ENCODE data around the gene DNASE1L2.

DNA sequence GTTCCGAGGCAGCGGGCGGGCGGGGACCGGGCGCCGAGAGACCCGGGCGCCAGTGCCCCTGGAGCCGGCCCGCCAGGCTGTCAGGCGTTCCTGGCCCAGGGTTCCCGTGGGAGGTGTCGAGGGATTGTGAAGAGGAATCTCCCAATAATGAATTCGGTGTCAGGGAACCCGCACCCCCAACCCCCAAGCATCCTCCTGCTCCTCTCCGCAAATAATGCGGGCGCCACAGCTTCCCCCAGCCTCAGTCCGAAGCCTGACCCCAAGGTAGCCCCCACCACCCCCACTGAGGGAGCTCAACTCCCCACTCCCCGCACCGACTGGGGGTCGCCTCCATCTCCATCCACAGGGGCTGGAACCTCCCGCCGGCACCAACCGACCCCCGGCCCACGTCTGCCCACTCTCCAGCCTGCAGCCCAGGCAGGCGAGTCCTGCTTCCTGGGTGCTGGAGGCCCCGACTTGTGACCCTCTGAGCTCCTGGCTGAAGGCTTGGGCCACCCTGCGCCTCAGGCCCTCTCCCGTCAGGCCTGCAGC lies 39.2 kb upstream of the DNASE1L2 start:
- TF ChIP-seq, protein P1, sequence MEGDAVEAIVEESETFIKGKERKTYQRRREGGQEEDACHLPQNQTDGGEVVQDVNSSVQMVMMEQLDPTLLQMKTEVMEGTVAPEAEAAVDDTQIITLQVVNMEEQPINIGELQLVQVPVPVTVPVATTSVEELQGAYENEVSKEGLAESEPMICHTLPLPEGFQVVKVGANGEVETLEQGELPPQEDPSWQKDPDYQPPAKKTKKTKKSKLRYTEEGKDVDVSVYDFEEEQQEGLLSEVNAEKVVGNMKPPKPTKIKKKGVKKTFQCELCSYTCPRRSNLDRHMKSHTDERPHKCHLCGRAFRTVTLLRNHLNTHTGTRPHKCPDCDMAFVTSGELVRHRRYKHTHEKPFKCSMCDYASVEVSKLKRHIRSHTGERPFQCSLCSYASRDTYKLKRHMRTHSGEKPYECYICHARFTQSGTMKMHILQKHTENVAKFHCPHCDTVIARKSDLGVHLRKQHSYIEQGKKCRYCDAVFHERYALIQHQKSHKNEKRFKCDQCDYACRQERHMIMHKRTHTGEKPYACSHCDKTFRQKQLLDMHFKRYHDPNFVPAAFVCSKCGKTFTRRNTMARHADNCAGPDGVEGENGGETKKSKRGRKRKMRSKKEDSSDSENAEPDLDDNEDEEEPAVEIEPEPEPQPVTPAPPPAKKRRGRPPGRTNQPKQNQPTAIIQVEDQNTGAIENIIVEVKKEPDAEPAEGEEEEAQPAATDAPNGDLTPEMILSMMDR (tag by site-specific recombination; IDR thresholded peaks at IDR 0.05): no peak
- TF ChIP-seq IKZF3 (tag by site-specific recombination; IDR thresholded peaks at IDR 0.05): no peak
- no peak for TF ChIP-seq ZBTB20 (tag by site-specific recombination; IDR thresholded peaks at IDR 0.05)
- no peak for TF ChIP-seq ZNF335 (tag by site-specific recombination; conservative IDR thresholded peaks at IDR 0.05)
- no peak for TF ChIP-seq KLF10 (tag by site-specific recombination; IDR thresholded peaks at IDR 0.05)
- TF ChIP-seq, protein P2, sequence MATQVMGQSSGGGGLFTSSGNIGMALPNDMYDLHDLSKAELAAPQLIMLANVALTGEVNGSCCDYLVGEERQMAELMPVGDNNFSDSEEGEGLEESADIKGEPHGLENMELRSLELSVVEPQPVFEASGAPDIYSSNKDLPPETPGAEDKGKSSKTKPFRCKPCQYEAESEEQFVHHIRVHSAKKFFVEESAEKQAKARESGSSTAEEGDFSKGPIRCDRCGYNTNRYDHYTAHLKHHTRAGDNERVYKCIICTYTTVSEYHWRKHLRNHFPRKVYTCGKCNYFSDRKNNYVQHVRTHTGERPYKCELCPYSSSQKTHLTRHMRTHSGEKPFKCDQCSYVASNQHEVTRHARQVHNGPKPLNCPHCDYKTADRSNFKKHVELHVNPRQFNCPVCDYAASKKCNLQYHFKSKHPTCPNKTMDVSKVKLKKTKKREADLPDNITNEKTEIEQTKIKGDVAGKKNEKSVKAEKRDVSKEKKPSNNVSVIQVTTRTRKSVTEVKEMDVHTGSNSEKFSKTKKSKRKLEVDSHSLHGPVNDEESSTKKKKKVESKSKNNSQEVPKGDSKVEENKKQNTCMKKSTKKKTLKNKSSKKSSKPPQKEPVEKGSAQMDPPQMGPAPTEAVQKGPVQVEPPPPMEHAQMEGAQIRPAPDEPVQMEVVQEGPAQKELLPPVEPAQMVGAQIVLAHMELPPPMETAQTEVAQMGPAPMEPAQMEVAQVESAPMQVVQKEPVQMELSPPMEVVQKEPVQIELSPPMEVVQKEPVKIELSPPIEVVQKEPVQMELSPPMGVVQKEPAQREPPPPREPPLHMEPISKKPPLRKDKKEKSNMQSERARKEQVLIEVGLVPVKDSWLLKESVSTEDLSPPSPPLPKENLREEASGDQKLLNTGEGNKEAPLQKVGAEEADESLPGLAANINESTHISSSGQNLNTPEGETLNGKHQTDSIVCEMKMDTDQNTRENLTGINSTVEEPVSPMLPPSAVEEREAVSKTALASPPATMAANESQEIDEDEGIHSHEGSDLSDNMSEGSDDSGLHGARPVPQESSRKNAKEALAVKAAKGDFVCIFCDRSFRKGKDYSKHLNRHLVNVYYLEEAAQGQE (tag by site-specific recombination; IDR thresholded peaks at IDR 0.05): no peak
- no peak for TF ChIP-seq ZNF114 (tag by site-specific recombination; IDR thresholded peaks at IDR 0.05)
- no peak for TF ChIP-seq TCF7L2 (IDR thresholded peaks at IDR 0.05; ENCODE audit: borderline replicate concordance, low read depth, low read length)
- TF ChIP-seq, protein P3, sequence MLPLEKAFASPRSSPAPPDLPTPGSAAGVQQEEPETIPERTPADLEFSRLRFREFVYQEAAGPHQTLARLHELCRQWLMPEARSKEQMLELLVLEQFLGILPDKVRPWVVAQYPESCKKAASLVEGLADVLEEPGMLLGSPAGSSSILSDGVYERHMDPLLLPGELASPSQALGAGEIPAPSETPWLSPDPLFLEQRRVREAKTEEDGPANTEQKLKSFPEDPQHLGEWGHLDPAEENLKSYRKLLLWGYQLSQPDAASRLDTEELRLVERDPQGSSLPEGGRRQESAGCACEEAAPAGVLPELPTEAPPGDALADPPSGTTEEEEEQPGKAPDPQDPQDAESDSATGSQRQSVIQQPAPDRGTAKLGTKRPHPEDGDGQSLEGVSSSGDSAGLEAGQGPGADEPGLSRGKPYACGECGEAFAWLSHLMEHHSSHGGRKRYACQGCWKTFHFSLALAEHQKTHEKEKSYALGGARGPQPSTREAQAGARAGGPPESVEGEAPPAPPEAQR (tag by site-specific recombination; IDR thresholded peaks at IDR 0.05): no peak
- no peak for TF ChIP-seq ZNF654 (tag by site-specific recombination; IDR thresholded peaks at IDR 0.05; ENCODE audit: low read depth)
- TF ChIP-seq ZNF621 (tag by site-specific recombination; IDR thresholded peaks at IDR 0.05): no peak
- TF ChIP-seq ZNF707 (tag by site-specific recombination; IDR thresholded peaks at IDR 0.05): no peak
- TF ChIP-seq, protein P4, sequence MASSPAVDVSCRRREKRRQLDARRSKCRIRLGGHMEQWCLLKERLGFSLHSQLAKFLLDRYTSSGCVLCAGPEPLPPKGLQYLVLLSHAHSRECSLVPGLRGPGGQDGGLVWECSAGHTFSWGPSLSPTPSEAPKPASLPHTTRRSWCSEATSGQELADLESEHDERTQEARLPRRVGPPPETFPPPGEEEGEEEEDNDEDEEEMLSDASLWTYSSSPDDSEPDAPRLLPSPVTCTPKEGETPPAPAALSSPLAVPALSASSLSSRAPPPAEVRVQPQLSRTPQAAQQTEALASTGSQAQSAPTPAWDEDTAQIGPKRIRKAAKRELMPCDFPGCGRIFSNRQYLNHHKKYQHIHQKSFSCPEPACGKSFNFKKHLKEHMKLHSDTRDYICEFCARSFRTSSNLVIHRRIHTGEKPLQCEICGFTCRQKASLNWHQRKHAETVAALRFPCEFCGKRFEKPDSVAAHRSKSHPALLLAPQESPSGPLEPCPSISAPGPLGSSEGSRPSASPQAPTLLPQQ (tag by site-specific recombination; IDR thresholded peaks at IDR 0.05): no peak
- TF ChIP-seq ZNF311 (tag by site-specific recombination; IDR thresholded peaks at IDR 0.05; ENCODE audit: borderline replicate concordance): no peak

Data from HEK293 (cell line).